Spleen (tissue), 11 donors: Measurements from ENCODE around the gene GLB1L. TPM values are rescaled to one million over a fixed set of nuclear protein-coding genes. Genes with fewer than 3 reads are reported as not detected.

Source experiments
- DNase-seq: peaks from one replicate; pipeline ENCODE4 v3.0.0-alpha.2; 2020
- H3K27ac ChIP-seq, 8 donors: fragments of 200-600 bp; sonication (generic) in 7 of 8; 1 replicate in 4 of 8; 2 replicates in 4 of 8; pipeline versions ENCODE4 v1.5.0 to v1.8.0; 2016 to 2021; ENCODE audit warnings: inconsistent platforms in 4 of 8, mild to moderate bottlenecking in 4 of 8, moderate library complexity in 1 of 8
- H3K27me3 ChIP-seq, 7 donors: fragments of 200-600 bp; sonication (generic) in 6 of 7; replicated peaks in 1 of 7; 1 replicate in 4 of 7; 2 replicates in 3 of 7; pipeline versions ENCODE4 v1.5.0 to v1.8.0; 2016 to 2021; ENCODE audit warnings: inconsistent platforms in 3 of 7, mild to moderate bottlenecking in 1 of 7
- H3K36me3 ChIP-seq, 6 donors: fragments of 200-600 bp; sonication (generic) in 5 of 6; 1 replicate in 4 of 6; 2 replicates in 2 of 6; pipeline versions ENCODE4 v1.5.0 to v1.8.0; 2016 to 2021; ENCODE audit warnings: inconsistent platforms in 2 of 6
- H3K4me1 ChIP-seq, 6 donors: fragments of 200-600 bp; sonication (generic) in 5 of 6; 1 replicate in 3 of 6; 2 replicates in 3 of 6; pipeline versions ENCODE4 v1.5.0 to v1.8.0; 2016 to 2021; ENCODE audit warnings: inconsistent platforms in 3 of 6
- H3K4me3 ChIP-seq, 8 donors: fragments of 200-600 bp; sonication (generic) in 7 of 8; 1 replicate in 4 of 8; 2 replicates in 4 of 8; pipeline versions ENCODE4 v1.5.0 to v1.8.0; 2016 to 2021; ENCODE audit warnings: inconsistent platforms in 4 of 8, mild to moderate bottlenecking in 4 of 8, moderate library complexity in 2 of 8
- H3K9me3 ChIP-seq, 8 donors: fragments of 200-600 bp; sonication (generic) in 7 of 8; 1 replicate in 4 of 8; 2 replicates in 4 of 8; pipeline versions ENCODE4 v1.5.0 to v1.8.0; 2016 to 2021; ENCODE audit warnings: inconsistent platforms in 4 of 8
- POLR2A ChIP-seq, 3 donors: fragments of 450-650 bp; IDR thresholded peaks; one replicate each; pipeline ENCODE4 v1.5.1; 2017; ENCODE audit warnings: antibody characterized with exemption in 3 of 3, mild to moderate bottlenecking in 1 of 3
- POLR2AphosphoS5 ChIP-seq, 3 donors: sonication (generic); formaldehyde crosslinking; IDR thresholded peaks; one replicate each; pipeline ENCODE4 v1.5.1; 2017; ENCODE audit warnings: antibody characterized with exemption in 3 of 3
- WGBS, 5 donors: extraction: QIAGEN DNeasy Blood & Tissue Kit in 3 of 5; methylation state at CpG; one replicate each; pipeline versions ENCODE4 v1.1.5 to v1.1.7; 2013 to 2018; 5-methylcytosine and 5-hydroxymethylcytosine counted together
- intact Hi-C: fragments of 100-400 bp; cut with DNase I; formaldehyde crosslinking; loops from one replicate; pipeline ENCODE4 v1.15.0; 2023; ENCODE audit warnings: low total_unique reads
- polyA plus RNA-seq, 3 donors: library from polyadenylated mRNA; stranded (reverse); fragments of 200-250 nt; gene quantifications; one replicate each; pipeline ENCODE4 v1.2.1, GENCODE V29; 2013
- total RNA-seq, 7 donors: library from RNA; depleted of rRNA in 3 of 7; stranded (reverse); fragments of >200 nt in 3 of 7; fragmentation: NEBNext Ultra II Directional in 4 of 7; extraction: Animal tissue kit (Norgen Biotek cat#: 25700) in 4 of 7; gene quantifications; one replicate each; pipeline versions ENCODE4 v1.1.0 to v1.2.1, GENCODE V29; 2016 to 2021
- TF ChIP-seq, protein P1 (sequence below), 11 experiments: fragments of 200-600 bp in 7 of 11; fragments of 450-650 bp in 4 of 11; sonication (generic) in 4 of 11; IDR thresholded peaks in 8 of 11; conservative IDR thresholded peaks in 3 of 11; 1 replicate in 7 of 11; 2 replicates in 4 of 11; pipeline versions ENCODE4 v1.4.0 to v1.8.0; 2016 to 2021; ENCODE audit warnings: antibody characterized with exemption in 11 of 11, inconsistent platforms in 4 of 11, mild to moderate bottlenecking in 1 of 11
- donor health status: healthy with polysubstance abuse.
- donor health status: DM: no; HTN: no; CAD: no; lungs with moderate emphysema.
- donor health status: DM: no; HTN: no; CAD: no.
- donor health status: Bipolar disorder and iron deficiency.
- donor health status: healthy.
- donor health status: DM: no; HTN: no; CAD: no.
- donor health status: DM: yes; HTN: yes; CAD: no.

The GLB1L gene
- total and polyA plus RNA-seq, 10 donors, result 2.3 to 9.6 (median 7.5) TPM

DNA sequence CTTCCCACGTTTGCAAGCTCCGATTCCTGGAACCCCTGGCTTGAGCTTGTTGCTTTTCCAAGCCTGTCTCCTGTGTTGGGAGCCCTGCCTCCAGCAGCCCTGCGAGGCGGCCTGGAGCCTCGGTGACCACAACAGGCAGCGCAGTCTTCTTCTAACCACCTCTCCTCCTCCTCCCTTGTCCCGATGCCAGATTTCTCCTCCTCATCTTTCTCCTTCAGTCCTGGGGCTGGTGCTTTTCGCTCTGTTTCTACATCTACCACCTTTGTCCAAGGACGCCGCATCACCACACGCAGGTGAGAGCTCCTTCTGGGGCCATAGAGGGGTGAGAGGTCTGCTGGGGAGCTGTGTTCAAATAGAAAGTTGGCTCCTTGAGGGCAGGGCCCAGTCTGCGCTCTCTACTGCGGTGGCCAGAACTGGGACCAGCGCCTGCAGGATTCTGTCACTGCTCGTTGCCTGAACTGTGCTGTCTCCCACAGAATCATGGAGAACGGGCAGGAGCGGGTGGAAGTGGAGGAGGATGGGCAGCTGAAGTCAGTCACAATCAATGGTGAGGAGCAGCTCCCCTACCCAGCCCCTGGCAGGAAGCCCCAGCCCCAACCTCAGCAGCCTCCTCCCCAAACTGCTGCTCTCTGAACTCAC, 37.8 kb upstream of the GLB1L start:
- Histone ChIP-seq H3K27me3 (no peaks in the 10 kb centered on the region), H3K9me3 (no peaks in the 10 kb centered on the region), H3K27ac (peak overlapping the region in 6 of 8 donors; percentile 20 to 58 (median 44)), H3K4me3 (no peak overlapping the region), H3K4me1 (peaks cover 20 to 78% (median 43%) of the 10 kb centered on the region in 6 donors), H3K36me3 (peaks cover 0 to 67% (median 49%) of the 10 kb centered on the region in 6 donors)
- TF ChIP-seq POLR2A (IDR thresholded peaks at IDR 0.05) (no peak), POLR2AphosphoS5 (IDR thresholded peaks at IDR 0.05) (peak in 1 of 3 donors; percentile 40)
- TF ChIP-seq, protein P1, sequence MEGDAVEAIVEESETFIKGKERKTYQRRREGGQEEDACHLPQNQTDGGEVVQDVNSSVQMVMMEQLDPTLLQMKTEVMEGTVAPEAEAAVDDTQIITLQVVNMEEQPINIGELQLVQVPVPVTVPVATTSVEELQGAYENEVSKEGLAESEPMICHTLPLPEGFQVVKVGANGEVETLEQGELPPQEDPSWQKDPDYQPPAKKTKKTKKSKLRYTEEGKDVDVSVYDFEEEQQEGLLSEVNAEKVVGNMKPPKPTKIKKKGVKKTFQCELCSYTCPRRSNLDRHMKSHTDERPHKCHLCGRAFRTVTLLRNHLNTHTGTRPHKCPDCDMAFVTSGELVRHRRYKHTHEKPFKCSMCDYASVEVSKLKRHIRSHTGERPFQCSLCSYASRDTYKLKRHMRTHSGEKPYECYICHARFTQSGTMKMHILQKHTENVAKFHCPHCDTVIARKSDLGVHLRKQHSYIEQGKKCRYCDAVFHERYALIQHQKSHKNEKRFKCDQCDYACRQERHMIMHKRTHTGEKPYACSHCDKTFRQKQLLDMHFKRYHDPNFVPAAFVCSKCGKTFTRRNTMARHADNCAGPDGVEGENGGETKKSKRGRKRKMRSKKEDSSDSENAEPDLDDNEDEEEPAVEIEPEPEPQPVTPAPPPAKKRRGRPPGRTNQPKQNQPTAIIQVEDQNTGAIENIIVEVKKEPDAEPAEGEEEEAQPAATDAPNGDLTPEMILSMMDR (IDR thresholded peaks at IDR 0.05 in 8 of 11, conservative IDR thresholded peaks at IDR 0.05 in 3 of 11), result no peak
- 87 to 94% (median 90%) methylated on average over 16 to 17 of the region's 17 CpGs for WGBS, 5 donors
- intact Hi-C loops, result no loop called here
- no peak for DNase-seq

DNA sequence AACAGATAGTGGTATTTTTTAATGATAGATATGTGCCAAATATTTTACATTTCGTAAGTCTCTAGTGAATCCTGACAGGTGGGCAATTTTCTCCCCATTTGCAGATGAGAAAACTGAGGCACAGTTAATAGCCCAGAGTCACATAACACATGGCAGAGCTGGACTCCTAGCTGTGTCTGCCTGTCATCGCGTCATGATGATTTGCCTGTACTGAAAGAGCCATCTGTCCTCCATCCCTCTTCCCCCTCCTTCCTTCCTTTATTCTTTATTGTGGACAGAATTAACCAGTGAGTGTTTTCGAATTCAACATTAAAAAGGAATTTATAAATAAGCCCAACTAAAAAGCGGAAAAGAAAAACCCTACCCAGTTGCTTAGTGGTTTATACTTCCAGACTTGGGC, 37.1 kb upstream of the GLB1L start:
- intact Hi-C loops, result no loop called here
- H3K4me3 ChIP-seq, result no peak overlapping the region
- no peaks in the 10 kb centered on the region for H3K27me3 ChIP-seq
- no peak for DNase-seq
- peaks cover 0 to 67% (median 49%) of the 10 kb centered on the region in 6 donors for H3K36me3 ChIP-seq
- peaks cover 26 to 85% (median 50%) of the 10 kb centered on the region in 6 donors for H3K4me1 ChIP-seq
- no peak for TF ChIP-seq POLR2AphosphoS5 (IDR thresholded peaks at IDR 0.05)
- TF ChIP-seq POLR2A (IDR thresholded peaks at IDR 0.05), result no peak
- TF ChIP-seq, protein P1 (IDR thresholded peaks at IDR 0.05 in 8 of 11, conservative IDR thresholded peaks at IDR 0.05 in 3 of 11), result no peak
- H3K27ac ChIP-seq, result peak overlapping the region in 6 of 8 donors; percentile 20 to 99 (median 50)
- 85 to 93% (median 90%) methylated on average over 5 of the region's 5 CpGs for WGBS, 5 donors
- no peaks in the 10 kb centered on the region for H3K9me3 ChIP-seq

DNA sequence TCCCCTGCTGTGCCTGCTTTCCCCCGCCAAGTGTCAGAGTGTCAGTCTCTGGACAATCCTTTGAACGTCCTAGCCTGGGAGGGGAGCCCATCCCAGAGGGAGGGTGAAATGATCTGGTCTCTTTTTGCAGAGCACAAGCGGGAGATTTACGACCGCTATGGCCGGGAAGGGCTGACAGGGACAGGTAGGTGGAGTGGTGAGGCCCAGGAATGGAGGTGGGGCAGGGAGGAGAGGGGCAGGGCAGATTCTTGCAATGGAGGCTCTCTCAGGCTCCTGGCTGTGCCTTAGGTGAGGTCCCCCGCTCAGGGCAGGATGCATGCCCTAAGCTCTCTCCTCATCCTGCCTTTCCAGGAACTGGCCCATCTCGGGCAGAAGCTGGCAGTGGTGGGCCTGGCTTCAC, 36.3 kb upstream of the GLB1L start:
- H3K4me1 ChIP-seq, result peaks cover 26 to 88% (median 53%) of the 10 kb centered on the region in 6 donors
- peaks cover 0 to 63% (median 49%) of the 10 kb centered on the region in 6 donors for H3K36me3 ChIP-seq
- intact Hi-C loops, result no loop called here
- H3K27me3 ChIP-seq, result no peaks in the 10 kb centered on the region
- TF ChIP-seq POLR2A (IDR thresholded peaks at IDR 0.05), result no peak
- no peak overlapping the region for H3K4me3 ChIP-seq
- H3K27ac ChIP-seq, result peak overlapping the region in 4 of 8 donors; percentile 2 to 99 (median 32)
- no peaks in the 10 kb centered on the region for H3K9me3 ChIP-seq
- peak; percentile 72 for DNase-seq
- WGBS, 5 donors, result 84 to 96% (median 92%) methylated on average over 8 of the region's 8 CpGs

GRCh38 chr2:219280651-219281050, 35.4 kb upstream of the GLB1L start:
- peak overlapping the region in 1 of 8 donors; percentile 78 for H3K4me3 ChIP-seq
- TF ChIP-seq, protein P1 (IDR thresholded peaks at IDR 0.05 in 8 of 11, conservative IDR thresholded peaks at IDR 0.05 in 3 of 11), result no peak
- TF ChIP-seq POLR2AphosphoS5 (IDR thresholded peaks at IDR 0.05) (no peak), POLR2A (IDR thresholded peaks at IDR 0.05) (no peak)
- H3K9me3 ChIP-seq, result no peaks in the 10 kb centered on the region
- no peaks in the 10 kb centered on the region for H3K27me3 ChIP-seq
- H3K4me1 ChIP-seq, result peaks cover 26 to 80% (median 48%) of the 10 kb centered on the region in 6 donors
- WGBS, 5 donors, result 82 to 89% (median 86%) methylated on average over 4 of the region's 4 CpGs
- peaks cover 0 to 54% (median 46%) of the 10 kb centered on the region in 6 donors for H3K36me3 ChIP-seq
- no peak for DNase-seq
- intact Hi-C loops, result no loop called here
- H3K27ac ChIP-seq, result peak overlapping the region in 5 of 8 donors; percentile 19 to 99 (median 99)
